ENCODE measurements around the gene CLSTN2. TPM values are rescaled to one million over a fixed set of nuclear protein-coding genes. Genes with fewer than 3 reads are reported as not detected.

The CLSTN2 gene
- 0.59 and 0.84 TPM in 2 replicates for total RNA-seq (2014; rRNA removed; shearing (Covaris generic))

GRCh38 chr3:139935016-139935865 lies at the start of gene CLSTN2:
TSS of gene CLSTN2 (plus strand) at chr3:139935185.
- DNase-seq (ENCODE audit: low read depth) = peak; percentile 41

- DNase-seq (ENCODE audit: low read depth) = no peak
Observed at GRCh38 chr3:139887431-139887830, 47.6 kb upstream of the CLSTN2 start.

GRCh38 chr3:139888561-139889140 lies 46.3 kb upstream of the CLSTN2 start:
- DNase-seq (ENCODE audit: low read depth) = no peak

- no peak for DNase-seq (ENCODE audit: low read depth)
Observed at GRCh38 chr3:139893267-139893962, 41.6 kb upstream of the CLSTN2 start.

GRCh38 chr3:139893963-139894642 lies 40.9 kb upstream of the CLSTN2 start:
- no peak for DNase-seq (ENCODE audit: low read depth)

- no peak for DNase-seq (ENCODE audit: low read depth)
Observed at GRCh38 chr3:139894643-139894989, 40.4 kb upstream of the CLSTN2 start.

GRCh38 chr3:139897759-139898158 lies 37.2 kb upstream of the CLSTN2 start:
- DNase-seq (ENCODE audit: low read depth) = no peak

GRCh38 chr3:139906418-139906817 lies 28.6 kb upstream of the CLSTN2 start:
- DNase-seq (ENCODE audit: low read depth) = peak; percentile 95

GRCh38 chr3:139909811-139910210 lies 25.2 kb upstream of the CLSTN2 start:
- DNase-seq (ENCODE audit: low read depth) = no peak

- no peak for DNase-seq (ENCODE audit: low read depth)
Observed at GRCh38 chr3:139916271-139916670, 18.7 kb upstream of the CLSTN2 start.

- DNase-seq (ENCODE audit: low read depth) = no peak
Observed at GRCh38 chr3:139917226-139917785, 17.7 kb upstream of the CLSTN2 start.

GRCh38 chr3:139928708-139929505 lies 6.1 kb upstream of the CLSTN2 start:
- peak; percentile 43 for DNase-seq (ENCODE audit: low read depth)

GRCh38 chr3:139930211-139930610 lies 4.8 kb upstream of the CLSTN2 start:
- no peak for DNase-seq (ENCODE audit: low read depth)

- no peak for DNase-seq (ENCODE audit: low read depth)
Observed at GRCh38 chr3:139933766-139934165, 1.2 kb upstream of the CLSTN2 start.

- DNase-seq (ENCODE audit: low read depth) = no peak
Observed at GRCh38 chr3:139934613-139935015, 371 bp upstream of the CLSTN2 start.

GRCh38 chr3:139935866-139936817 lies 1.2 kb downstream of the CLSTN2 start:
- DNase-seq (ENCODE audit: low read depth) = no peak

- peak; percentile 43 for DNase-seq (ENCODE audit: low read depth)
Observed at GRCh38 chr3:139937674-139938279, 2.8 kb downstream of the CLSTN2 start.

GRCh38 chr3:139939681-139940190 lies 4.8 kb downstream of the CLSTN2 start:
- DNase-seq (ENCODE audit: low read depth) = no peak

GRCh38 chr3:139940622-139941021 lies 5.6 kb downstream of the CLSTN2 start:
- DNase-seq (ENCODE audit: low read depth) = no peak

Measured in RPMI7951 (cell line).